Hepatocyte (in vitro differentiated cells): Measurements from ENCODE around the gene WNK1. TPM values are rescaled to one million over a fixed set of nuclear protein-coding genes. Genes with fewer than 3 reads are reported as not detected.

Source experiments
- DNase-seq: peaks from one replicate; pipeline ENCODE4 v3.0.0-alpha.2; 2016; ENCODE audit warnings: low spot score
- H2AFZ ChIP-seq: fragments of 200-600 bp; sonication (generic); 2 replicates; pipeline ENCODE4 v1.6.0; 2016; ENCODE audit warnings: antibody characterized with exemption, mild to moderate bottlenecking
- H3K27ac ChIP-seq: fragments of 200-600 bp; sonication (generic); 2 replicates; pipeline ENCODE4 v1.5.1; 2016; ENCODE audit warnings: mild to moderate bottlenecking
- H3K27me3 ChIP-seq: fragments of 200-600 bp; sonication (generic); 2 replicates; pipeline ENCODE4 v1.6.1; 2016
- H3K36me3 ChIP-seq: fragments of 200-600 bp; sonication (generic); replicated peaks from 2 replicates; pipeline ENCODE4 v1.5.1; 2016; ENCODE audit warnings: low read depth; ENCODE audit not compliant: insufficient read depth
- H3K4me1 ChIP-seq: fragments of 200-600 bp; sonication (generic); 2 replicates; pipeline ENCODE4 v1.5.1; 2016; ENCODE audit warnings: mild to moderate bottlenecking, moderate library complexity; ENCODE audit not compliant: insufficient read depth
- H3K4me2 ChIP-seq: fragments of 200-600 bp; sonication (generic); 2 replicates; pipeline ENCODE4 v1.6.0; 2016
- H3K4me3 ChIP-seq: fragments of 200-600 bp; sonication (generic); 2 replicates; pipeline ENCODE4 v1.5.1; 2016; ENCODE audit warnings: mild to moderate bottlenecking
- H3K79me2 ChIP-seq: fragments of 200-600 bp; sonication (generic); 2 replicates; pipeline ENCODE4 v1.6.0; 2017; ENCODE audit warnings: mild to moderate bottlenecking
- H3K9me2 ChIP-seq: fragments of 200-600 bp; sonication (generic); replicated peaks from 2 replicates; pipeline ENCODE4 v1.6.0; 2017; ENCODE audit warnings: mild to moderate bottlenecking; ENCODE audit not compliant: insufficient read depth
- H3K9me3 ChIP-seq: fragments of 200-600 bp; sonication (generic); 2 replicates; pipeline ENCODE4 v1.5.1; 2016; ENCODE audit warnings: low read depth, mild to moderate bottlenecking
- H4K20me1 ChIP-seq: fragments of 200-600 bp; sonication (generic); 2 replicates; pipeline ENCODE4 v1.6.0; 2016; ENCODE audit warnings: mild to moderate bottlenecking; ENCODE audit not compliant: insufficient read depth, poor library complexity, severe bottlenecking
- EZH2 ChIP-seq: fragments of 200-600 bp; sonication (generic); IDR thresholded peaks from 2 replicates; pipeline ENCODE4 v1.6.1; 2016; ENCODE audit warnings: antibody characterized with exemption, mild to moderate bottlenecking, borderline replicate concordance
- EZH2phosphoT487 ChIP-seq: fragments of 200-600 bp; sonication (generic); IDR thresholded peaks from one replicate; pipeline ENCODE4 v1.6.1; 2018; ENCODE audit warnings: antibody characterized with exemption, mild to moderate bottlenecking, low read depth, moderate library complexity; ENCODE audit not compliant: unreplicated experiment, severe bottlenecking
- WGBS: methylation state at CpG from one replicate; pipeline ENCODE4 v1.1.6; 2016; ENCODE audit warnings: low lambda C conversion rate; ENCODE audit errors: missing lambda C conversion rate; 5-methylcytosine and 5-hydroxymethylcytosine counted together
- polyA plus RNA-seq: library from polyadenylated mRNA; unstranded; fragments of >200 nt; fragmentation: Nextera tagmentation; extraction: Ambion mirVana; gene quantifications from 2 replicates; pipeline ENCODE4 v1.2.1, GENCODE V29; 2016
- total RNA-seq: library from RNA; depleted of rRNA; stranded (reverse); fragments of >200 nt; gene quantifications from 2 replicates; pipeline ENCODE4 v1.2.3, GENCODE V29; 2014
- TF ChIP-seq, protein P1 (sequence below): fragments of 200-600 bp; sonication (generic); IDR thresholded peaks from 2 replicates; pipeline ENCODE4 v1.5.1; 2016; ENCODE audit warnings: antibody characterized with exemption, mild to moderate bottlenecking; ENCODE audit not compliant: poor library complexity

Gene WNK1
- total and polyA plus RNA-seq, 2 experiments from 2014 or later = 58.5 to 62.6 TPM

DNA sequence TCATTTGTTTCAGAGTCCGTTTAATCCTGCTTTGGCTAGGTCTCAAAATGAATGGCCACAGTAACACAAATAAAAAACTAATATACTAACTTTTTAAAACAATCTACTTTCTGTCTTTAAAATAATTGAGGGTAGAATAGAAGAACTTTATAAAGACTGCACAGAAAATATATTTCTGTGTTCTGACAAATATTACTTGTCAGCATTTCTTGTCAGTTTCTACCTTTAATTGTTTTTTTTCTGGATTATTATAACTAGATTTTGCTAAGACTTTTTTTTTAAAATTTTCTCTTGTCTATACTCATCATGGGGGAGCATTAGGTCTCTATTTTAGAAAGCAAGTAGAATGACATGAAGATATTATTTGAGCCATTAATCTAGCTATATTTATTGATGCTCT is 110.9 kb downstream of the WNK1 start:
- no peaks in the 10 kb centered on the region for H3K36me3 ChIP-seq

DNA sequence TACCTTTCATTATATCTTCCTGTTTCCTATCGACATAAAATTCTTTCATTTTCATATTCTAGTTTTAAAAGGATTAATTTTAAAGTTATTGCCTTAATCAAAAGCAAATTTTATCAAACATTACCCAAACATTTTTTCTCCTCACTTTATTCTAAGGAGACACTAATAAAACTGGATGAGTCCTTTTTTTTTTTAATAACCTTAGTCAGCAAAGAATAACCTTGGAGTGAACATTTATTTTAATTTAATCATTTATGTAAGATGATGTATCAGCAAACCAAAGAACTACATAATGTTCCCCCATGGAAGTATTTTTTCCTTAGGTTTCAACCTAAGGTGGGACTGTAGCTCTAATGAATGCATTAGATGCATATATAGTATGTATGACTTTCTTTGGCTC is 113.2 kb downstream of the WNK1 start:
- TF ChIP-seq EZH2phosphoT487 (no peak), EZH2 (no peak)
- TF ChIP-seq, protein P1, sequence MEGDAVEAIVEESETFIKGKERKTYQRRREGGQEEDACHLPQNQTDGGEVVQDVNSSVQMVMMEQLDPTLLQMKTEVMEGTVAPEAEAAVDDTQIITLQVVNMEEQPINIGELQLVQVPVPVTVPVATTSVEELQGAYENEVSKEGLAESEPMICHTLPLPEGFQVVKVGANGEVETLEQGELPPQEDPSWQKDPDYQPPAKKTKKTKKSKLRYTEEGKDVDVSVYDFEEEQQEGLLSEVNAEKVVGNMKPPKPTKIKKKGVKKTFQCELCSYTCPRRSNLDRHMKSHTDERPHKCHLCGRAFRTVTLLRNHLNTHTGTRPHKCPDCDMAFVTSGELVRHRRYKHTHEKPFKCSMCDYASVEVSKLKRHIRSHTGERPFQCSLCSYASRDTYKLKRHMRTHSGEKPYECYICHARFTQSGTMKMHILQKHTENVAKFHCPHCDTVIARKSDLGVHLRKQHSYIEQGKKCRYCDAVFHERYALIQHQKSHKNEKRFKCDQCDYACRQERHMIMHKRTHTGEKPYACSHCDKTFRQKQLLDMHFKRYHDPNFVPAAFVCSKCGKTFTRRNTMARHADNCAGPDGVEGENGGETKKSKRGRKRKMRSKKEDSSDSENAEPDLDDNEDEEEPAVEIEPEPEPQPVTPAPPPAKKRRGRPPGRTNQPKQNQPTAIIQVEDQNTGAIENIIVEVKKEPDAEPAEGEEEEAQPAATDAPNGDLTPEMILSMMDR = no peak
- no peaks in the 10 kb centered on the region for H3K9me2 ChIP-seq
- H3K27me3 ChIP-seq = no peaks in the 10 kb centered on the region
- H3K27ac ChIP-seq = no peak overlapping the region
- H3K36me3 ChIP-seq = no peaks in the 10 kb centered on the region
- no peak for DNase-seq
- H3K4me3 ChIP-seq = no peak overlapping the region
- H2AFZ ChIP-seq = no peak overlapping the region
- no peaks in the 10 kb centered on the region for H3K4me1 ChIP-seq
- no peaks in the 10 kb centered on the region for H3K9me3 ChIP-seq
- no peaks in the 10 kb centered on the region for H3K79me2 ChIP-seq
- H4K20me1 ChIP-seq = no peaks in the 10 kb centered on the region
- WGBS = 97% methylated on average over 1 of the region's 1 CpG
- H3K4me2 ChIP-seq = no peak overlapping the region

More for the DNA sequence above, 110.9 kb downstream of the WNK1 start:
- TF ChIP-seq, protein P1 = no peak
- TF ChIP-seq EZH2phosphoT487 = no peak
- no peak for TF ChIP-seq EZH2
- no peaks in the 10 kb centered on the region for H3K4me1 ChIP-seq
- WGBS = 93% methylated on average over 1 of the region's 1 CpG
- H3K4me3 ChIP-seq = no peak overlapping the region
- no peak overlapping the region for H3K27ac ChIP-seq
- peaks cover 4% of the 10 kb centered on the region for H3K79me2 ChIP-seq
- H3K9me3 ChIP-seq = no peaks in the 10 kb centered on the region
- no peaks in the 10 kb centered on the region for H4K20me1 ChIP-seq
- H3K9me2 ChIP-seq = no peaks in the 10 kb centered on the region
- no peaks in the 10 kb centered on the region for H3K27me3 ChIP-seq
- no peak for DNase-seq
- no peak overlapping the region for H2AFZ ChIP-seq
- H3K4me2 ChIP-seq = no peak overlapping the region

DNA sequence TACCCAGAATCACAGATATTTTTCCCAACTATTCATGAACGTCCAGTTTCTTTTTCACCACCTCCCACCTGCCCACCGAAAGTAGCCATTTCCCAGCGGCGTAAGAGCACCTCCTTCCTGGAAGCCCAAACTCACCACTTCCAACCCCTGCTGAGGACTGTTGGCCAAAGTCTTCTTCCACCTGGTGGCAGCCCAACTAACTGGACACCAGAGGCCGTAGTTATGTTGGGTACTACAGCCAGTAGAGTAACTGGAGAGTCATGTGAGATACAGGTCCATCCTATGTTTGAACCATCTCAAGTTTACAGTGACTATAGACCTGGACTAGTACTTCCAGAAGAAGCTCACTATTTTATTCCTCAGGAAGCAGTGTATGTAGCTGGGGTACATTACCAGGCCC is 115.5 kb downstream of the WNK1 start:
- Histone ChIP-seq H3K36me3 (no peaks in the 10 kb centered on the region), H3K9me3 (no peaks in the 10 kb centered on the region), H3K4me1 (no peaks in the 10 kb centered on the region), H3K27ac (no peak overlapping the region), H3K79me2 (no peaks in the 10 kb centered on the region), H2AFZ (no peak overlapping the region), H4K20me1 (no peaks in the 10 kb centered on the region), H3K4me2 (no peak overlapping the region), H3K27me3 (no peaks in the 10 kb centered on the region), H3K4me3 (no peak overlapping the region), H3K9me2 (no peaks in the 10 kb centered on the region)
- TF ChIP-seq EZH2phosphoT487 (no peak), EZH2 (no peak)
- DNase-seq = no peak
- 98% methylated on average over 5 of the region's 5 CpGs for WGBS

DNA sequence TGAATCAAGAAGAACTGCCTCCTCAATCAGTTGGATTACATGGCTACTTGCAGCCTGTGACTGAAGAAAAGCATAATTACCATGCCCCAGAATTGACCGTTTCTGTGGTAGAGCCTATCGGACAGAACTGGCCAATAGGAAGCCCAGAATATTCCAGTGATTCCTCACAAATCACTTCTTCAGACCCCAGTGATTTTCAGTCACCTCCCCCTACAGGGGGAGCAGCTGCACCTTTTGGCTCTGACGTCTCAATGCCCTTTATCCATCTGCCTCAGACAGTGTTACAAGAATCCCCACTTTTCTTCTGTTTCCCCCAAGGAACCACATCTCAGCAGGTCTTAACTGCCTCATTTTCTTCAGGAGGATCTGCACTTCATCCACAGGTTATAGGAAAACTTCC is 116.3 kb downstream of the WNK1 start:
- no peak for TF ChIP-seq EZH2phosphoT487
- no peak for TF ChIP-seq EZH2
- TF ChIP-seq, protein P1 = no peak
- no peak overlapping the region for H3K27ac ChIP-seq
- no peaks in the 10 kb centered on the region for H3K79me2 ChIP-seq
- no peak overlapping the region for H3K4me2 ChIP-seq
- H3K4me3 ChIP-seq = no peak overlapping the region
- no peak for DNase-seq
- H3K9me2 ChIP-seq = no peaks in the 10 kb centered on the region
- H3K36me3 ChIP-seq = no peaks in the 10 kb centered on the region
- 84% methylated on average over 3 of the region's 3 CpGs for WGBS
- H2AFZ ChIP-seq = no peak overlapping the region
- H3K4me1 ChIP-seq = no peaks in the 10 kb centered on the region
- H4K20me1 ChIP-seq = no peaks in the 10 kb centered on the region
- H3K27me3 ChIP-seq = no peaks in the 10 kb centered on the region
- no peaks in the 10 kb centered on the region for H3K9me3 ChIP-seq
